Superior temporal gyrus (tissue), 1 donor: ENCODE measurements around the gene DNAAF1.

Source experiments
- DNase-seq: peaks from one replicate; pipeline ENCODE4 v3.0.0-alpha.2; 2016; ENCODE audit errors: extremely low spot score

The DNAAF1 gene

GRCh38 chr16:84124257-84125073, 20.6 kb upstream of the DNAAF1 start:
- DNase-seq = no peak

DNA sequence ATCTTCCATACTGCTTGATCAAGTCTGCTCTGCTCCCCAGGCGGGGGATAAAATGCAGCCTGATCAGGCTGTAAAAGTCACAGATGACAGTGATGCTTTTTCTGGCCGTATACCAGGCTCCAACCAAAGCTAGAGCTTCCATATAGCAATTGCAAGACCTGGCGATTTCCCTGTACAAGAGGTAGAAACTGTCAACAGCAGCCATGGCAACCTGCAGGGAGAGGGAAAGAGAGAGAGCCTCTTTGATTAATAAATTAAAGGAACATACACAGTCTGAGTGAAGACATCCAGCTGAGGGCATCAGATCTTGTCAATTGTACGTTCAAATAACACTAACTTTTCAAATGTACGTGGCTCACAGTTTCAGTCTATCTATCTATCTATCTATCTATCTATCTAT, 14.0 kb upstream of the DNAAF1 start:
- no peak for DNase-seq

- no peak for DNase-seq
Observed at GRCh38 chr16:84132527-84133285, 12.4 kb upstream of the DNAAF1 start.

DNA sequence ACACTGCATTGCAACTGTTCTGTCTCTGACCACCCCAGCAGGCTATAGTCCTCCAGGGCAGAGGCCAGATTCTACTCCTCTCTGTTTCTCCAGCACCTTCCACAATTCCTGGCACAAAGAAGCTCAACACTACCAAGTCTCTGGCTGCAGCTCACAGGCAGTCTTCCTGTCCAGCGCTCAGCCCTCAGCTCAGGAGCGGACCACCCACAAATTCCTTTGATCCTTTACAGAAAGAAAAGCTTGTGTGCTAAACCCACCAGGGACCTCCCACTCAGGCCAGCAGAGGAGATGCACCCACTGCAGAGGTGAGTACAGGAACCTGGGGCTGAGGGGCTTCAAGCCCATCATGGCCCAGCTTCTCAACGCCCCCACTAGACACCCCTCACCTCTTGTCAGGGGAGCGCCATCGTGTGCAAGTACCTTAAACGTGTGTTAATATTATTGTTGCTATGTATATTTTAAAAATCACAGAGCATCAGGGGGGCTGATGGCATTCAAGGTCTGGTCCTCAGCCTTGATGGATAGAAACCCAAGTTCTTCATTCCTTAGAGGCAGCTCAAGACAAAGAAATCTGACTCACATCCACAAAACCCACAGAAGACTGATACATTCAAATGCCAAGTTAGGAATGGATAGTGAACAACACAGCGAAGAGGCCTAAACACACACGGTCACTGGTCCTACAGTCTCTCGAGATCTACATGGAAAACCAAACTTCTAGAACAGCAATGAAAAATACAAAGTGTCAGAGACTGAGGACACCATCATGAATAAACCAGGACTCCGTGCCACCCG, 8.6 kb upstream of the DNAAF1 start:
- no peak for DNase-seq

GRCh38 chr16:84137287-84137686, 7.8 kb upstream of the DNAAF1 start:
- no peak for DNase-seq

- no peak for DNase-seq
Observed at GRCh38 chr16:84137769-84138357, 7.2 kb upstream of the DNAAF1 start.

DNA sequence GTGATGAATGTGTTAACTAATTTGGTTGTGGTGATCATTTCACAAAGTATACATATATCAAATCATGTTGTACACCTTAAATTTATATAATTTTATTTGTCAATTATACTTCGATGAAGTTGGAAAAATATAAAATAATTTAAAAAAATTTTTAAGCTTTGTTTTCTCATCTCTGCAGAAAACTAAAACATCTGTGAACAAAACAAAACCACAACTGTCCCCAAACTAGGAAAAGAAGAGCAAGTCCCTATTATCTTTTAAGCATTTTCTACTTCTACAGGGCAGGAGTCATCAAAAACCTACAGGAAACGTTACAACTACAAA, 6.6 kb upstream of the DNAAF1 start:
- DNase-seq = no peak

- DNase-seq = no peak
Observed at GRCh38 chr16:84138824-84139627, 6.1 kb upstream of the DNAAF1 start.

- no peak for DNase-seq
Observed at GRCh38 chr16:84139628-84140258, 5.4 kb upstream of the DNAAF1 start.

GRCh38 chr16:84141143-84141670, 3.9 kb upstream of the DNAAF1 start:
- DNase-seq = no peak

DNA sequence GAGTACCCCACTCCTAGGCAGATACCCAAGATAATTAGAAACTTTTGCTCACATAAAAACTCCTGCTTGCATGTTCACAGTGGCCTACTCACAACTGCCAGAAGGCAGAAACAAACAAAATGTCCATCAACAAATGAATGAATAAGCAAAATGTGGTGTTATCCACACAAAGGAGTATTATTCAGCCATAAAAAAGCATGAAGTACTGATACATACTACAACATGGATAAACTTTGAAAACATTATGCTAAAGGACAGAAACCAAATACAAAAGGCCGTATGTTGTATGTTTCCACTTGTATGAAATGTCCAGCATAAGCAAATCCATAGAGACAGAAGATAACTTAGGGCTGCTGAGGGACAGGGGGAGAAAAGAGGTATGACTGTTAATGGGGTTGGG, 2.0 kb upstream of the DNAAF1 start:
- no peak for DNase-seq

DNA sequence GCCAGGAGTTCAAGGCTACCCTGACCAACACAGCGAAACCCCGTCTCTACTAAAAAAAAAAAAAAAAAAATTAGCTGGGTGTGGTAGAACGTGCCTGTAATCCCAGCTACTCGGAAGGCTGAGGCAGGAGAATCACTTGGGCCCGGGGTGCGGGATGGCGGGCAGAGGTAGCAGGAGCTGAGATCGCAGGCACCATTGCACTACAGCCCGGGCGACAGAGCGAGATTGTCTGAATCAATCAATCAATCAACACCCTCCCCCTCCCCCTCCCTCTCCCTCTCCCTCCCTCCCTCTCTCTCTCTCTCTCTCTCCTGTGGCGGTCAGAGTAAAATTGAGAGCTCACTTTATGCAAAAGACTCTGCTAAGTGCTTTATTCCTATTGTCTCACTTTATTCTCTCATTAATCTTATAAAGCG, 1.3 kb upstream of the DNAAF1 start:
- no peak for DNase-seq

GRCh38 chr16:84144209-84144858, 774 bp upstream of the DNAAF1 start:
- peak; percentile 17 for DNase-seq

- no peak for DNase-seq
Observed at GRCh38 chr16:84150926-84151325, 5.8 kb downstream of the DNAAF1 start.

- DNase-seq = no peak
Observed at GRCh38 chr16:84153660-84154214, 8.6 kb downstream of the DNAAF1 start.

DNA sequence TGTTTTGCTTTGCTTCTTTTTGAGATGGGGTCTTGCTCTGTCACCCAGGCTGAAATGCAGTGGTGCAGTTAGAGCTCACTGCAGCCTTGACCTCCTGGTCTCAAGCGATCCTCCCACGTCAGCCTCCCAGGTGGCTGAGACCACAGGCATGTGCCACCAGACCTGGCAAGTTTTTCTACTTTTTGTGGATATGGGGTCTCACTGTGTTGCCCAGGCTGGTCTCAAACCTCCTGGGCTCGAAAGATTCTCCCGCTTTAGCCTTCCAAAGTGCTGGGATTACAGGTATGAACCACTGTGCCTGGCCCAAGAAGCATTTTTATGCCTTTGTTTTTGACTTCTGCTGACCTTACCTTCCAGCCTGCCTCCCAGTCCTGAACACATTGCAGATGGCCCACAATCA, 10.1 kb downstream of the DNAAF1 start:
- DNase-seq = no peak

GRCh38 chr16:84155771-84156170, 10.7 kb downstream of the DNAAF1 start:
- DNase-seq = no peak

- no peak for DNase-seq
Observed at GRCh38 chr16:84156342-84156784, 11.3 kb downstream of the DNAAF1 start.

GRCh38 chr16:84159007-84159406, 13.9 kb downstream of the DNAAF1 start:
- no peak for DNase-seq

DNA sequence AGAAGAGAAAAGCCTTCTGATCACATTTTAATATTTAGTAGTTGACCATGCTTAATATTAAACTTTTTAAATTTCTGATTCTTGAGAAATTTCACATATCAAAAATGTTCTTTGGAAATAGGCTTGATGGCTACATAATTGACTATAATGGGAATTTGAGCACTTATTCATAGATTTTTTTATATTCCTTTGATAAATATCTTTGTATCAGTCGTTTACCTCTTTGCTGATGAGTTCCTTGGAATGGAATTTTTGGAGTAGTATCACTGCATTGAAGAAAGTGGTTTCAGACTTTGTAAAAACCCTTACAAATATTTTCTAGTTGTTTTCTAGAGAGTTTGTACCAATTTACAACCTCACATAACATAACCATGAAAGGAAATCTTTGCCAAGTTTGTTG, 14.7 kb downstream of the DNAAF1 start:
- DNase-seq = no peak
